Ectodermal cell (in vitro differentiated cells): ENCODE results near the gene TAF6.
A peak's percentile ranks its signal among the peaks of the same experiment; 100 is the strongest.

Source experiments
- H3K27ac ChIP-seq: 2 replicates; pipeline ENCODE4 v1.7.0; 2013; ENCODE audit warnings: mild to moderate bottlenecking, low read depth, low read length; ENCODE audit not compliant: insufficient read depth, poor library complexity, severe bottlenecking
- H3K27me3 ChIP-seq: 2 replicates; pipeline ENCODE4 v1.7.0; 2013; ENCODE audit warnings: mild to moderate bottlenecking, low read length; ENCODE audit not compliant: insufficient read depth, control insufficient read depth, poor library complexity, severe bottlenecking
- H3K36me3 ChIP-seq: one replicate; pipeline ENCODE4 v1.7.0; 2013; ENCODE audit warnings: low read length; ENCODE audit not compliant: control insufficient read depth, insufficient read depth
- H3K4me1 ChIP-seq: one replicate; pipeline ENCODE4 v1.7.0; 2013; ENCODE audit warnings: low read length; ENCODE audit not compliant: control insufficient read depth, insufficient read depth
- H3K4me3 ChIP-seq: 2 replicates; pipeline ENCODE4 v1.7.0; 2013; ENCODE audit warnings: low read depth, low read length, control low read depth; ENCODE audit not compliant: insufficient read depth
- H3K9me3 ChIP-seq: 2 replicates; pipeline ENCODE4 v1.7.0; 2013; ENCODE audit warnings: mild to moderate bottlenecking, low read length, moderate library complexity; ENCODE audit not compliant: control insufficient read depth
- WGBS, 2 experiments: methylation state at CpG; one replicate each; pipeline ENCODE4 v1.1.7; 2013; ENCODE audit warnings: missing lambda C conversion rate in 2 of 2; 5-methylcytosine and 5-hydroxymethylcytosine counted together

Gene TAF6

GRCh38 chr7:100082978-100083377 is 36.2 kb downstream of the TAF6 start:
- H3K9me3 ChIP-seq = no peaks in the 10 kb centered on the region
- peak overlapping the region; percentile 71 for H3K27ac ChIP-seq

GRCh38 chr7:100081535-100082102 is 37.5 kb downstream of the TAF6 start, which contains the start of gene ZNF3:
Gene ZNF3 (minus strand): TSS chr7:100081723. CDS start chr7:100077357, 4,366 bp downstream.
- H3K4me1 ChIP-seq = peaks cover 12% of the 10 kb centered on the region
- no peaks in the 10 kb centered on the region for H3K9me3 ChIP-seq

More at GRCh38 chr7:100082978-100083377, 36.2 kb downstream of the TAF6 start:
- Histone ChIP-seq H3K4me1 (peaks cover 12% of the 10 kb centered on the region), H3K27me3 (no peaks in the 10 kb centered on the region), H3K4me3 (no peak overlapping the region), H3K36me3 (peaks cover 17% of the 10 kb centered on the region)
- 84 to 88% methylated on average over 4 of the region's 4 CpGs for WGBS, 2 experiments

GRCh38 chr7:100080907-100081534 is 38.1 kb downstream of the TAF6 start:
- Histone ChIP-seq H3K9me3 (no peaks in the 10 kb centered on the region), H3K27ac (peak overlapping the region; percentile 81), H3K27me3 (no peaks in the 10 kb centered on the region), H3K4me3 (peak overlapping the region; percentile 97), H3K36me3 (peaks cover 37% of the 10 kb centered on the region), H3K4me1 (peaks cover 12% of the 10 kb centered on the region)
- 1 to 2% methylated on average over 34 of the region's 34 CpGs for WGBS, 2 experiments

More at GRCh38 chr7:100081535-100082102, 37.5 kb downstream of the TAF6 start, which contains the start of gene ZNF3:
- no peaks in the 10 kb centered on the region for H3K27me3 ChIP-seq
- peak within 1 kb of the TSS; percentile 84 for H3K27ac ChIP-seq
- H3K4me3 ChIP-seq = peak within 1 kb of the TSS; percentile 97
- WGBS, 2 experiments = 0 to 1% methylated on average over 55 of the region's 55 CpGs
- peaks cover 31% of the 10 kb centered on the region for H3K36me3 ChIP-seq

- H3K27ac ChIP-seq = no peak overlapping the region
Measured at GRCh38 chr7:100079024-100079560, 40.1 kb downstream of the TAF6 start.

GRCh38 chr7:100077205-100077604 is 42.0 kb downstream of the TAF6 start:
- Histone ChIP-seq H3K27me3 (no peaks in the 10 kb centered on the region), H3K9me3 (no peaks in the 10 kb centered on the region), H3K27ac (no peak overlapping the region), H3K36me3 (peaks cover 75% of the 10 kb centered on the region), H3K4me3 (no peak overlapping the region), H3K4me1 (peaks cover 6% of the 10 kb centered on the region)
- WGBS, 2 experiments = 81 to 85% methylated on average over 4 of the region's 4 CpGs

More at GRCh38 chr7:100079024-100079560, 40.1 kb downstream of the TAF6 start:
- peaks cover 56% of the 10 kb centered on the region for H3K36me3 ChIP-seq
- H3K4me3 ChIP-seq = no peak overlapping the region
- H3K4me1 ChIP-seq = peaks cover 12% of the 10 kb centered on the region
- H3K9me3 ChIP-seq = no peaks in the 10 kb centered on the region
- WGBS, 2 experiments = 95 to 96% methylated on average over 7 of the region's 7 CpGs
- H3K27me3 ChIP-seq = no peaks in the 10 kb centered on the region

GRCh38 chr7:100075418-100075817 is 43.7 kb downstream of the TAF6 start:
- peaks cover 93% of the 10 kb centered on the region for H3K36me3 ChIP-seq
- WGBS, 2 experiments = 95% methylated on average over 6 of the region's 6 CpGs
- no peak overlapping the region for H3K4me3 ChIP-seq
- H3K27ac ChIP-seq = no peak overlapping the region
- peaks cover 6% of the 10 kb centered on the region for H3K4me1 ChIP-seq
- peaks cover 8% of the 10 kb centered on the region for H3K9me3 ChIP-seq
- H3K27me3 ChIP-seq = no peaks in the 10 kb centered on the region

GRCh38 chr7:100074841-100075240 is 44.3 kb downstream of the TAF6 start:
- 95 to 97% methylated on average over 7 of the region's 7 CpGs for WGBS, 2 experiments
- Histone ChIP-seq H3K4me3 (no peak overlapping the region), H3K36me3 (peaks cover 99% of the 10 kb centered on the region), H3K27me3 (no peaks in the 10 kb centered on the region), H3K27ac (no peak overlapping the region), H3K9me3 (peaks cover 8% of the 10 kb centered on the region), H3K4me1 (peaks cover 2% of the 10 kb centered on the region)

- peaks cover 10% of the 10 kb centered on the region for H3K9me3 ChIP-seq
- peaks cover 84% of the 10 kb centered on the region for H3K36me3 ChIP-seq
- H3K27me3 ChIP-seq = no peaks in the 10 kb centered on the region
- H3K27ac ChIP-seq = no peak overlapping the region
- WGBS, 2 experiments = 95 to 96% methylated on average over 10 of the region's 10 CpGs
- H3K4me3 ChIP-seq = no peak overlapping the region
- H3K4me1 ChIP-seq = no peaks in the 10 kb centered on the region
Measured at GRCh38 chr7:100072462-100072861, 46.7 kb downstream of the TAF6 start.

GRCh38 chr7:100071018-100071723 is 48.0 kb downstream of the TAF6 start:
- Histone ChIP-seq H3K27me3 (no peaks in the 10 kb centered on the region), H3K4me3 (no peak overlapping the region), H3K9me3 (peaks cover 10% of the 10 kb centered on the region), H3K27ac (no peak overlapping the region), H3K36me3 (peaks cover 71% of the 10 kb centered on the region), H3K4me1 (no peaks in the 10 kb centered on the region)
- 94 to 97% methylated on average over 8 to 11 of the region's 11 CpGs for WGBS, 2 experiments

GRCh38 chr7:100069991-100070390 is 49.2 kb downstream of the TAF6 start:
- H3K27me3 ChIP-seq = no peaks in the 10 kb centered on the region
- H3K36me3 ChIP-seq = peaks cover 68% of the 10 kb centered on the region
- H3K4me1 ChIP-seq = no peaks in the 10 kb centered on the region
- no peak overlapping the region for H3K4me3 ChIP-seq
- peaks cover 10% of the 10 kb centered on the region for H3K9me3 ChIP-seq
- H3K27ac ChIP-seq = no peak overlapping the region
- WGBS, 2 experiments = 94 to 97% methylated on average over 5 of the region's 5 CpGs
